Renal cortex interstitium (tissue), 11 donors: ENCODE data around the gene GON7. TPM values are rescaled to one million over a fixed set of nuclear protein-coding genes. Genes with fewer than 3 reads are reported as not detected.
"Not testable (repeated sequence)": the region's sequence is repeated elsewhere in the genome, so short reads cannot be mapped to it uniquely, and the experiment has no call there.

Source experiments
- DNase-seq, 11 donors: peaks; one replicate each; pipeline ENCODE4 v3.0.0-alpha.2; 2013; ENCODE audit warnings: low read depth in 9 of 11, low spot score in 4 of 11; ENCODE audit errors: extremely low read depth in 1 of 11
- polyA plus RNA-seq, 3 donors: library from polyadenylated mRNA; unstranded; fragments of 120-200 nt; gene quantifications; one replicate each; pipeline ENCODE4 v1.2.1, GENCODE V29; 2013; ENCODE audit not compliant: insufficient read length in 3 of 3

The GON7 gene
- polyA plus RNA-seq, 3 donors = 15.6 to 24.1 (median 18.6) TPM

- peak in 6 of 11 donors; percentile 33 to 53 (median 37) for DNase-seq
Measured at GRCh38 chr14:93219103-93219726, 12.3 kb upstream of the GON7 start.

- DNase-seq = no peak
Measured at GRCh38 chr14:93214598-93214997, 7.7 kb upstream of the GON7 start.

GRCh38 chr14:93212432-93212831, 5.6 kb upstream of the GON7 start:
- DNase-seq = no peak

GRCh38 chr14:93207468-93208308, 823 bp upstream of the GON7 start:
- DNase-seq = peak in 8 of 11 donors; percentile 31 to 52 (median 40)

GRCh38 chr14:93201155-93201704, 5.6 kb downstream of the GON7 start:
- no peak for DNase-seq

GRCh38 chr14:93200553-93200952, 6.3 kb downstream of the GON7 start:
- DNase-seq = no peak

- no peak for DNase-seq
Measured at GRCh38 chr14:93199031-93199430, 7.8 kb downstream of the GON7 start.

- no peak for DNase-seq
Measured at GRCh38 chr14:93195316-93195999, 11.4 kb downstream of the GON7 start.

- DNase-seq = no peak
Measured at GRCh38 chr14:93186956-93187355, 19.9 kb downstream of the GON7 start.

GRCh38 chr14:93186466-93186865, 20.4 kb downstream of the GON7 start:
- no peak for DNase-seq

- peak in 1 of 11 donors; percentile 9 for DNase-seq
Measured at GRCh38 chr14:93185349-93185720, 21.5 kb downstream of the GON7 start.

- peak in 10 of 11 donors; percentile 59 to 85 (median 82) for DNase-seq
Measured at GRCh38 chr14:93184391-93185348, 22.2 kb downstream of the GON7 start, which contains the start of the genes LYSET and MOAP1. Gene LYSET, plus strand, starts transcription at chr14:93185317. Its CDS starts 89 bp downstream, at chr14:93185406. Gene MOAP1, minus strand, starts transcription at chr14:93184897. Its CDS starts 655 bp downstream, at chr14:93184242.

GRCh38 chr14:93183596-93184317, 23.1 kb downstream of the GON7 start:
- no peak for DNase-seq

GRCh38 chr14:93175492-93175891, 31.4 kb downstream of the GON7 start:
- DNase-seq = no peak

- DNase-seq = not testable (repeated sequence)
Measured at GRCh38 chr14:93174731-93175130, 32.1 kb downstream of the GON7 start.

GRCh38 chr14:93173943-93174395, 32.9 kb downstream of the GON7 start:
- peak in 3 of 11 donors; percentile 13 to 33 (median 32) for DNase-seq

GRCh38 chr14:93171376-93171775, 35.5 kb downstream of the GON7 start:
- DNase-seq = no peak

GRCh38 chr14:93170141-93170540, 36.7 kb downstream of the GON7 start:
- DNase-seq = not testable (repeated sequence)
